HG02884 (cell line): ENCODE data around the gene MAPKAP1.

Experiments
- ATAC-seq: cut with Tn5 transposase; IDR thresholded peaks from one replicate; pipeline ENCODE4 v1.9.1; 2021; ENCODE audit warnings: mild to moderate bottlenecking, moderate library complexity; ENCODE audit not compliant: unreplicated experiment

Gene MAPKAP1

GRCh38 chr9:125399165-125399564 lies 307.8 kb downstream of the MAPKAP1 start:
- ATAC-seq: no peak

DNA sequence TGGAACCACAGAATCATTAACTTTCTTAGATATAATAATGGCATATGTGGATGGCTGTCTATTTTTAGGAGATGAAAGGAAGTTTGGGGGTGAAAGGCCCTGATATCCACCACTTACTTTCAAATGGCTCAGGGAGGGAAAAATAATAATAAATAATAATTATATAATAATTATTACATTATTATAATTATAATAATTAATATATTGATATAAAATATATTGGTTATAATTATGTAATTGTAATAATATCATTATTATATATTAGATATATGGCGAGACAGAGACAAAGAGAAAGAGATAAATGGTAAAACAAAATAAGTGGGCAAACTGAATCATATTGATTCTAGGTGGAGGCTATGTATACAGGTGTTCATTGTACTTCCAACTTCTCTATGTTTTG lies 308.8 kb downstream of the MAPKAP1 start:
- no peak for ATAC-seq

GRCh38 chr9:125397736-125398135 lies 309.3 kb downstream of the MAPKAP1 start:
- ATAC-seq: no peak

GRCh38 chr9:125396799-125397198 lies 310.2 kb downstream of the MAPKAP1 start:
- ATAC-seq: no peak

- ATAC-seq: no peak
These were observed 313.6 kb downstream of the MAPKAP1 start for GRCh38 chr9:125393426-125393825.

DNA sequence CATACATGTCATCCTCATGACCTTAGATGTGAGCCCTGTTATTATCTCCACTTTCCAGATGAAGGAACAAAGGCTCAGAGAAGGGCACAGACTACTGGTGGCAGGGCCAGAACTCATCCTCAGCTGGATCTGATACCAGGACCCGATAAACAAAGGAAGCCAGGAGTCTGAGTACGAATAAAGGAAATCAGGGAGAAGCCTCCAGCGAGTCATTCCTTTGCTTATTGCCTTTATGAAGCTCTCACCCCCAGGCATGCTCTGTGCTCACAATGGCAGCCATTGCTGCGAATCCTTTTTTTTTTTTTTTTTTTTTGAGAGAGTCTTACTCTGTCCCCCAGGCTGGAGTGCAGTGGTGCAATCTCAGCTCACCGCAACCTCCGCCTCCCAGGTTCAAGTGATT lies 315.3 kb downstream of the MAPKAP1 start:
- no peak for ATAC-seq

- ATAC-seq: no peak
These were observed 318.0 kb downstream of the MAPKAP1 start for GRCh38 chr9:125388978-125389377.

GRCh38 chr9:125387861-125388524 lies 319.0 kb downstream of the MAPKAP1 start:
- no peak for ATAC-seq
